Left kidney (tissue), 2 donors: Measurements from ENCODE around the gene RASAL2. TPM values are rescaled to one million over a fixed set of nuclear protein-coding genes. Genes with fewer than 3 reads are reported as not detected.
"Not testable (repeated sequence)": the region's sequence is repeated elsewhere in the genome, so short reads cannot be mapped to it uniquely, and the experiment has no call there.

ENCODE experiments used
- DNase-seq: peaks from one replicate; pipeline ENCODE4 v3.0.0-alpha.2; 2013
- polyA plus RNA-seq: library from polyadenylated mRNA; unstranded; fragments of 120-200 nt; gene quantifications from one replicate; pipeline ENCODE4 v1.2.1, GENCODE V29; 2013; ENCODE audit not compliant: insufficient read length

RASAL2 gene
- polyA plus RNA-seq, 1 donor: 22.1 TPM

DNA sequence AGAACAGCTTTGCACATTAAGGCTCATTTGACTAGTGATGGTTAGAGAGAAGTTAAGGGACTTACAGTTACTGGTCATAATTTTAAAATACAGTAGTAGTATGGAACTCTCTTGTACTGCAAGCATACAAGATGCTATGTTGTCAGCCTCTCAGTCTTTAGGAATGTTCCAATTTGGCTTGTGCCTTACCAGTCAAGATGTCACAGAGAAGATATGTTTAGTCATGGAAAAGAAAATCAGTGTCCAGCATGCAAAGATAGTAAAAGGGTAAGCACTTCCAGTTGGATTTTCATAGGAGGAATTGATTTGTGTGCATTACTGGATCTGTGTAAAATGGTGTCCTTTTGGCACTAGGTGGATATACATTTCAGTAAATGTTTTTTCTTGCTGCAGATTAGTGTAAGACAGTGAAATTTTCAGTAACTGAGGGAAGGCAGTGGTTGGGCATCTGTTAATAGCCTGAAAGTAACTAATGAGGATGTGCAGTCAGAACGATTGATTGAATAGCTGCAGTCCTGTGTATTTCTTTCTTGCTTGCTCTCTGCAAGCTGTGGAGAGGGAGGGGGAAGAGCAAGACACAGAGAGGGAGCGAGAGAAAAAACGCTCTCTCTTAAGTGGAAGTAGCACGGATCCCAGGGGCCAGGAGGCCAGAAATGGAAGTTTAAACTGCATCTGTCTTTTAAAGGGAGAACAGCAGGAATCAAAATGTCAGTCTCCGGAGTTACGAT, 294.7 kb downstream of the RASAL2 start:
- no peak for DNase-seq

DNA sequence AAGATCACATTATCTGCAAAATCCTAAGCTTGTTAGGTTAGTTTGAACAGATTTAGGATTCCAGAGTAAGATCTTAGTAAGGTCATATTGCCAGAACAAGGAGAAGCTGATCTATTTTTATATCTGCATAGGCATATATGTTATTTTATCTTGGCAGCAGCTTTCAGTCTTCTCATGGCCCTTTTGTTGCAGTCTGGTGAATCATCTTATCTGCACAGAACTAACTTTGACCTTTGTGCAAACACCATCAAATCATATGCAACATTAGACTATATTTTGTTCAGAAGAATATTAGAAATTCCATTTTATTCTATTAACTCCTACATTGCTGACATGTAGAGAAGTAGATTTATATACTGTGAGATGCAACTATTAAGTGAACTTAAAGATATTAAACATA, 295.5 kb downstream of the RASAL2 start:
- DNase-seq: no peak

DNA sequence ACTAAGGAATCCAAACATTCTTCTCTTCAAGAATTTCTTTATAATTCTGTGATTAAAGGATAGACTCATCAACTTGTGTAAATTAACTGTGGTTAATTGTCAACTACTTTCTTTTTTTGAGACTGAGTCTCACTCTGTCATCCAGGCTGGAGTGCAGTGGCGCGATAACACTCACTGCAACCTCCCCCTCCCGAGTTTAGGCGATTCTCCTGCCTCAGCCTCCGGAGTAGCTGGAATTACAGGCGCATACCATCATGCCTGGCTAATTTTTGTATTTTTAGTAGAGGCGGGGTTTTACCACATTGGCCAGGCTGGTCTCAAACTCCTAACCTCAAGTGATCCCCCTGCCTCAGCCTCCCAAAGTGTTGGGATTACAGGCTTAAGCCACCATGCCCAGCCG, 296.4 kb downstream of the RASAL2 start:
- not testable (repeated sequence) for DNase-seq

DNA sequence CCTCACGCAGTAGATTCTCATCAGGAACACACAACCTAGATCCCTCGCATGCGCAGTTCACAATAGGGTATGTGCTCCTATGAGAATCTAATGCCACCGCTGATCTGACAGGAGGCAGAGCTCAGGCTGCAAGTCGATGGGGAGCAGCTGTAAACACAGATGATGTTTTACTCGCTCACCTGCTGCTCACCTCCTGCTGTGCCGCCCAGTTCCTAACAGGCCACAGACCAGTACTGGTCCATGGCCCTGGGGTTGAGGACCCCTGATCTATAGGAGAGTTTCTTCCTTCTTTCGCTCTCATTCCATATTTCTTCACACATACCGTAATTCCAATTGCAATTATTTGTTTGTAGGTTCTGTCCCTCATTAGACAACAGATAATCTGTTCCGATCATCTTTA, 299.5 kb downstream of the RASAL2 start:
- no peak for DNase-seq

DNA sequence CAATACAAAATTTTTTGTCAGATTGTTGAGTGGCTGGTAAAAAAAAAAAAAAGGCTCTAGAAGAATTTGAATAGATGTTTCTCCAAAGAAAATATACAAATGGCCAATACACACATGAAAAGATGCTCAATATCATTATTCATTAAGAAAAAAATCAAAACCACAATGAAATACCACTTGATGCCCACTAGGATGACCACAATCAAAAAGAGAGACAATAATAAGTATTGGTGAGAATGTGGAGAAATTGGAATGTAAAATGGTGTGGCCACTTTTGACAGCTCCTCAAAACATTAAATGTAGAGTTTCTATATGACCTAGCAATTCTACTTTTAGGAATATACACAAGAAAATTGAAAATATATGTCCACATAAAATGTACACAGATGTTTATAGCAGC, 302.9 kb downstream of the RASAL2 start:
- DNase-seq: no peak

DNA sequence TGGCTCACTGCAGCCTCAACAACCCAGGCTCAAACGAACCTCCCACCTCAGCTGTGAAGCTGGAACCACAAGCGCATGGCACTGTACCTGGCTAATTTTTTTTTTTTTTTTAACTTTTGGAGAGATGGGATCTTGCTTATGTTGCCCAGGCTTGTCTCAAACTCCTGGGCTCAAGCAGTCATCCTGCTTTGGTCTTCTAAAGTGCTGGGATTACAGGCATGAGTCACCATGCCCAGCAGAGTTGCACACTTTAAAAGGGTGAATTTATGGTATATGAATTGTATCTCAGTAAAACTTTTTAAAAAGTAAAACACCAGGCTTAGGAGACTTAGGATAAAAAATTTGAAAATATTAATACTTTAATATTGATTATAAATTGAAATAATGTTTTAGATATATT, 303.8 kb downstream of the RASAL2 start:
- no peak for DNase-seq

DNA sequence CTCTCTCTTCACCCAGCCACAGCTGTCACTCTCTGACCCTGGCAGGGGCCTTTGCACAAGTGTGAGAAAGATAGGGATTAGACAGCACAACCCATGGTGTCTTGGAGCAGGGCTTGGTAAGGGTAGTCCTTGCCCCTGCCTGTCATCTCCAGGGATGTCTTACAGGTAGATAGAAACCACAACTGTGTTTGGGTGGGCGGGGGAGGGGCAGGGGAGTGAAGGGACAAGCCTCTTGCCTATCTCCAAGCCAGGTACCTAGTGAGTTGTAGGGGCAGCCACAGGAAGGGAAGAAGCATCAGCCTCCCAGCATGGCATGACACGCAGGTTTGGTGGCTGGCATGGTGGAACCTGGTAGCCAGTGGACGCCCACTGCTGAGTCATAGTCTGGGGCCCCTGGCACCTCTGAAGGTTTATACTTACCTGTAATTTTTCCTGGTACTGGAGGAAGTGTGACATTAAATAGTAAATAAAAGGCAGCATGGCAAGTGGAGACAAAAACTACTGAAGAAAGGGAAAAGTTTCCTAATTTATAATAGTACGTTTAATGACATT, 305.3 kb downstream of the RASAL2 start:
- no peak for DNase-seq

DNA sequence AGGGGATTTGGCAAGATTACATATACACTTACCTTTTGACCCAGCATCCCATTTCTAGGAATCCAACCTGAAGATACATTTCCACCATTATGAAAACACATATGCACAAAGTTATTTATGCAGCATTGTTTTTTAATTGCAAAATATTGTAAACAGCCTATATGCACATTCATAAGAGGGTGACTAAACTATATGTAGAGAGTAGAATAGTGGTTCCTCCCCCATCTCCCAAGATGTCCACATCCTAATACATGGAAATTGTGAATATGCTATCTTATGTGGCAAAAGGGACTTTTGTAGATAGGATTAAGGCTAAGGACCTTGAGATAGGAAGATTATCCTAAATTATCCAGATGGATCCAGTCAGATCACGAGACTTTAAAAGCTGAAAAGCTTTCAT, 311.2 kb downstream of the RASAL2 start:
- DNase-seq: no peak

DNA sequence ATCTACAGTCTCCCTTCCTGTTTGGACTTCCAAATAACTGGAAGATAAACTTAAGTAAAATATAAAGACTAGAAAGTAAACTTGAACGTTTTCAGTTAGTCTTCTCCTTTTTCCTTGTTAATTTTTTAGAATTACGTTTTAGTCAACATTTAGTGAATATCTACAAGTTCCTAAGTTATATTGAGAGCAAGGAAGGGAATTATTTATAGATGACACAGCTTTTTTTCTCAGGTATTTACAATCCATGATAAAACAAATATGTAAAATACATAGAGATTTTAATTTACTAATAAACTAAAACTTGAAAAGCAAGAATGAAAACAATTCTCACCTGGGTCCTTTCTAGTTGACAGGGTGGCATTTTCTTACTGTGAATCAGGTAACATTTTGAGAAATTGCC, 313.3 kb downstream of the RASAL2 start:
- DNase-seq: no peak

DNA sequence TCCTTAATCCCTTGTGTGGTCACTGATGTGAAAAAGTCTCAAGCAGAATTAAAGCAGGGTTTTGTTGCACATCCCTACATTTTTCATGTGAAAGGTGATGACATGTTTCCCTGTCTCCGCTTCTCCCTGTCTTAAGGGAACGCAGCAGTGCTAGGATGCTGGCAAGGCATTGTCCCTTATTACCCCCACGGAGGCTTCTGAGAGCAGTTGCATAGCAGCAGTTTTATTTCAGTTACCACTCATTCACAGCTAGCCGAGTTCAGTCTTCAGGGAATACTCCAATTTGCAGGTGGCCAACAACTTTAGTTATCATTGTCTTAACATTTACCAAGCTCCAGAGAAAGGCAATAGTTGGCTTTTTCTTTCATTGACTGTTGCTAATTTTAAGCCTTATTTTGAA, 313.8 kb downstream of the RASAL2 start:
- no peak for DNase-seq

DNA sequence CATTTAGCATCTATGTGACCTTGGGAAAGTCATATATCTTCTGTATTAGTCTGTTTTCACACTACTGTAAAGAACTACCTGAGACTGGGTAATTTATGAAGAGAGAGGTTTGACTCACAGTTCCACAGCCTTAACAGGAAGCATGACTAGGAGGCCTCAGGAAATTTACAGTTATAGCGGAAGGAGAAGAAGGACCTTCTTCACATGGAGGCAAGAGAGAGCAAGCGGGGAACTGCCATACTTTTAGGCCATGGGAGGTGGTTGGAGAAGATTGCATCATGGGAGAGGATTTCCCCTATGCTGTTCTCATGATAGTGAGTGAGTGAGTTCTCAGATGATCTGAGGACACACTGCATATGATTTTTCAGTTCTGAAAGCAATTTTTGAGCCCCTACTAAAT, 315.0 kb downstream of the RASAL2 start:
- no peak for DNase-seq

DNA sequence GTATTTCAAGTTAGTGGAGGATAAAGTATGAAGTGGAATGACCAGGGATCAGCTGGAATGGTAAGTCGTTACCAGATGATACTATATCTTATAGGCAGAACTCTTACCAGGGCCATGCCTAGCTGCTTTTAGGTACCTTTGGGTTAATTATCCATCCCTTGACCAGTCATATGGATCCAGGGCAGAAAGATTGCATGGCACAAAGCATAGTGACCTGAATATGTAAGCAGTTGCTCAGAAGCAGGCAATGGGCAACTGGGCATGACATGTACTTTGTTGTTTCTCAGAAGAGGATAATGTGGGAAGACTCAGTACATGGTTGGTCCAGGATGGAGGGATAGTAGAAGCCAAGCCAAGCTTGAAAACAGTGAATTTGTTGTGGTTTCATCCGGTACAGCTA, 315.6 kb downstream of the RASAL2 start:
- DNase-seq: no peak

DNA sequence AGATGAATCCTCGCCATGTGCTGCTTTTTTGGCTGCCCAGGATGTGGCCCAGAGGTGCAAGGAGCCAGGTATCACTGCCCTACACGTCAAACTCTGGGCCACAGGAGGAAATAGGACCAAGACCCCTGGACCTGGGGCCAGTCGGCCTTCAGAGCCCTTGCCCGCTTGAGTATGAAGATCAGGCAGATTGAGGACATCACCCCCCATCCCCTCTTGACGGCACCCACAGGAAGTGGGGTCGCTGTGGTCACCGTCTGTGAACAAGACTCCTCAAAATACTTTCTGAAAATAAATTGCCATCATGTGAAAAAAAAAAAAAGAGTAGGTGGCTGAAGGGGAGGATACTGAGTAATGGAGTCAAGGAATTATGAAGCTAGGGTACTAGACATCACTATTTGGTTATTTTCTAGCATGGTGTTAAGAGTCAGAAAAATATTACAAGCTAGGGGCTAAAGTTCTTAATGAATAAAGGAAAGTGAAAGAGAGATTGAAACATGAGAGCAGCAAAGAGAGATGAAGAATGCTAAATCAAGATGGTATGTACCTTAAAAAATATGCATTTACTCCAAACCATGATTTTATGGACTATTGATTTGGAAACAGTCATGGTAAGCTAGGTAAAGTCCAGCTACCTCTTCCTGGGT, 318.0 kb downstream of the RASAL2 start:
- no peak for DNase-seq

DNA sequence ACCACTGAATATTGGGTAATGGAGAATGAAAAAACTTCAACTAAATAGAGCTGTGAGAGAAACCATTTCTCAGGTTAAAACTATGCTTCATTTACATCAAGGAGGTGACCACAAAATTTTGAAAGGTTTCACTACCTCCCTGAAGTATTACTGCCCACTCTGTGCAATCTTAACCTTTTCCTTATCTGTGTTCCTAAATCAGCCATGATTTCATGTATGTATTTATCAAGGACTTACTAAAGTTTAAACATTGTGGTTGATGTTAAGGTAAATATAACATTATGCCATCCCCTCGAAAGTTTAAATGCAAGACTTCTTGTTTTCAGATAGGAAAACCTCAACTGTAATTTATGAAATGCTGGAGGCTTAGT, 318.5 kb downstream of the RASAL2 start:
- DNase-seq: no peak

DNA sequence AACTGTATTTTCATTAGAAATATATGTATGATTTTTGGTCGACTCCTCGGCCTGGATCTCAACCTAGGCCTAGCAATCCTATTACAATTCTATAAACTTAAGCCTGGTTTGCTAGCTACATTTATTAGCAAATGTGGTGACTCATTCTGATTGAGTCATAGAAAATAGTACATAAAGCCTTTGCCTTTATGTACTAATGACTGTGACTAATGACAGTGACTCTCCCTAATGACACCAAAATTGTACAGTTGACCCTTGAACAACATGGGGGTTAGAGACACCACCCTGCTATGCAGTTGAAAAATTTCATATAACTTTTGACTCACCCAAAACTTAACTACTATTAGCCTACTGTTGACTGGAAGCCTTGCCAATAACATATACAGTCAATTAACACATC, 324.0 kb downstream of the RASAL2 start:
- DNase-seq: no peak

DNA sequence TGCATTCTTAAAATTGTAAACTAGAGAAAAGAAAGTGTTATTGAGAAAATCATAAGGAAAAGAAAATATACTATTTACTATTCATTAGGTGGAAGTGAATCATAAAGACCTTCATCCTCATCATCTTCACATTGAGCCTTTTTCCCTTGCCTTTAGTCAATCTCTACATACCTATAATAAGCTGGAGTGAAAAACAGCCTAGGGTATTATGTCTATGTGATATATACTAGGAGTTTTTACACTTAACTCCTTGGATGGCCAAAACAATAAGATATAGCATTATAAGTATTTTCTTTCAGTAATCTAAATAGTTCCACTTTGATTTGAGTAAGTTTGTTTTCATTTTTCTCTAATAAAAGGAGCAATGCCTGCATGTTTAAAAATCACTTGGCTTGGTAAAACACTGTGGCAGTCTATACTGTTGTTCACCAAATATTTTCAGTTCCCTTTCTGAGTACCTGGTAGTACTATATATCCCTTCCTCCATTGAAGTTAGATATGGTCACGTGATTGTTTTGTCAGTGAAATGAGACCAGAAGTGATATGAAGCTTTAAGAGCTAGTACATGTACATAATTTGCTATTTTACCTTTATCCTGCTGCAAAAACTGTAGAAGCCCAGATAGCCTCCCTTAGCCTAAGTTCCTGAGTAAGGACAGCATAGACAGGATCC, 324.5 kb downstream of the RASAL2 start:
- no peak for DNase-seq

DNA sequence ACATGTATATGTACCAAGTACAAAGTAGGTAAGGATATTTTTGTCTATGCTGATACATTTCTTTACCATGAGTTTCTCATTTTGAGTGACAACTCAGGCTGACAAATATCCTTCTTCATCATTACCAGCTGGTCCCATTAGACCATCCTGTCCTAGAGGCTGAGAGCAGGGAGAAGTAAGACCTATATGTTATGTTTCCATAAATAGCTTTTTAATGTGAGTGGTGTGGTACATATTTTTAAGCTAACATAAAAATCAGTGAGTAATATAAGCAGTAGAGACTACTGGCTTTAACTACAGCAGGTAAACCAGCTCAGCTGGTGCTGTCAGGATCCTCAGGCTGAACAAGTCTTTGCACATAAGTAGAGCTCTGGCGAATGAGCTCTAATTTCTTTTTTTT, 340.5 kb downstream of the RASAL2 start:
- no peak for DNase-seq

DNA sequence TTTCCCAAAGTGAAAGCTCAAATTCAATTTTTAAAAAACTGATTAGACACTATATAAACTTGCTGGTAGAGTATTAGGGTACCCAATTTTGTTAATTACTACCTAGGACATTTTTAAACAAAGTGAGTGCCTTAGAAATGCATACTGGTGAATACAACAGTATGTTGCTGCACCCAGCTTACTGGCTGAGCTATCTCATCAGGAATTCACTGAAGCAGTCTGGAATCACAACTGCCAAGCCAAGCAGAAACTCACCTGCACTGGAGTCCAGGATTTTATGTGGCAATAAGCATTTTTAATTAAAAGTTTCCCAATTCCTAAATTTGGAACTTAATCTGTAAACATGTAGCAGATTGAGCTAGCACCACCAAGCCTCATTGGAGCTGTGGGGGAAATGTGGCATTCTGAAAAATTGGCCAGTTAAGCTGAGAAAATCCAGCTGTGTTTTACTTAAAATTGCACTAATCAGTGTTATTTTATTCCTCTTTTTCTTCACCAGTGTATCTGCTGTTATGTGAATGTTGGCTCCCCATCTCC, 341.1 kb downstream of the RASAL2 start:
- DNase-seq: peak; percentile 6

DNA sequence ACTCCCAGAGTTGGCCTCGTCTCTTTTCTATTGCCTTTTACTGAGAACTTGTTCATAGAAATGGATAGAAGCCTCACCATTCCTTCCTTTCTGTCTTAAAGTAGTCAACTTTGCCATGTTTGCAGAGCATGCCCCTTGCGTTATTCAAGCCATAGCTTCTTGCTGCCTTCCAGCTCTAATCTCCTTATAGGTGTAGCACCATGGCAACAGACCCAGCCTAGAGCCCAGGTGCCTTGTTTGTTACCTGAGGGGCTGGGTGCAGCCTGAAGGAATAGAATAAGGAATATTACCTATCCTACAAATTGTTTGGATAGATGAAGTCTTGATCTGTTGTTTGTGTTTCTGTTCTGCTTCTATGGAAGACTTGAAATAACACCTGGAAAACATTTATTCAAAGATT, 343.0 kb downstream of the RASAL2 start:
- DNase-seq: no peak

DNA sequence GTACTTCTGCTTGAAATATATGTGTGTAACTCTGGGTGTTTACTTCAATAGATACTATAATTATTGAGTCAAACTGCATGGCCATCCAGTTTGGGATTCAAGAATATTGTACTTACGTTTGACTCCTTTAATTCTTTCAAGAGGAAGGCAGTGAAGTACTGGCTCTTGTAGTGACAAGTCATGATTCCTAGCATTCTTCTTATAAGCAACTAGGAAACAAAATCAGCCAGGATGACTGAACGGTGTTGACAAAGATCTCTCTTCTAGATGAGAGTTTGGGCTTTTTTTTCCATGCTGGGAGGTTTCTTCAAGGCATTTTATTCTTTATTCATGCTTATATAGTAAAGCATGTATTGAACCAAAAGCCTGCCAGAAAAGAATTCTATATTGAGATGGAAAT, 344.5 kb downstream of the RASAL2 start:
- no peak for DNase-seq

DNA sequence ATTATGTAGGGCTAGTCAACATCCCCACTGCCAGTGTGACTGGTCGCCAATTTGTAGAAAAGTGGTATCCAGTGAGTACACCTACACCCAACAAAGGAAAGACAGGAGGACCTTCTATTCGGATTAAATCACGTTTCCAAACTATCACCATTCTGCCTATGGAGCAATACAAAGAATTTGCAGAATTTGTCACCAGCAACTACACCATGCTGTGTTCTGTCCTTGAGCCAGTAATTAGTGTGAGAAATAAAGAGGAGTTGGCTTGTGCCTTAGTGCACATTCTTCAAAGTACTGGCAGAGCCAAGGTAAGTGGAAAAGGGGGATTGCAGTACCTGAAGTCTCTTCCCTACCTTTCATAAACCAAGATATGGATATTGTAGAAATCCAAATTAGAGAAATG, 349.0 kb downstream of the RASAL2 start:
- DNase-seq: no peak

DNA sequence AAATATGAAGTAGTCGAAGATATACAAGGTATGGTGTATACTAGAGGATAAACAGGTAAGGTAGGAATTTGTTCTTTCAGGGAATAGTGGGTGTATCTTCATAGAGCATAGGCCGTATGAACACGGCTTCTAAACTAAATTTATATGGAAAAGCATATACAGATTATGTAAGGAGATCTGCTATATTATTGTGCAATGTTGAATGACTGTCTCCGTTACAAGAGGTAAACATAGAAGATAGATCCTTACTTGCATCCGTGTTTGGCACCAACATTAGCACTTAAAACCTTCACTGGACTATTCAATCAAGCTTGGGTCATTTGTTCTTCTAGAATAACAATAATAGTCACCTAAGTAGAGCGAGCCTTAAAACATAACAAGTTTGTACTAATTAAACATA, 357.0 kb downstream of the RASAL2 start:
- DNase-seq: no peak

DNA sequence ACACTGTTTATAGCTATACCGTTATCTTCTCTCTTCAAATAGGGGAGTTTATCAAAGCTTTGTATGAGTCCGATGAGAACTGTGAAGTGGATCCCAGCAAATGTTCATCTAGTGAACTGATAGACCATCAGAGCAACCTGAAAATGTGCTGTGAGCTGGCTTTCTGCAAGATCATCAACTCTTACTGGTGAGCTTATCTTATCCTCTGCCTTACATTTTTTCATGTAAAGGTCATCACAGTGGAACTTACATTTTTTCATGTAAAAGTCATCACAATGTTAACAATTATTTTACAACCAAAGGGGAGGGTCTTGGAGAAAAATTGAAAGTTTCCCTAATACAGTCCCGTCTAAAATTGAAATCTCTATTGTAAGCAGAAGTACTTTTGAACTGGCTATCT, 357.6 kb downstream of the RASAL2 start:
- no peak for DNase-seq
